LNCaP clone FGC (cell line): Measurements from ENCODE around the gene VDAC1.
"Not testable (repeated sequence)": the region's sequence is repeated elsewhere in the genome, so short reads cannot be mapped to it uniquely, and the experiment has no call there.

Source experiments
- DNase-seq: peaks from one replicate; pipeline ENCODE4 v3.0.0-alpha.2; 2011; ENCODE audit warnings: low read depth
- H3K4me3 ChIP-seq: 2 replicates; pipeline ENCODE4 v1.5.1; 2011; ENCODE audit warnings: mild to moderate bottlenecking, low read depth, low read length, control low read depth
- CTCF ChIP-seq: IDR thresholded peaks from 2 replicates; pipeline ENCODE4 v1.5.1; 2012; ENCODE audit warnings: mild to moderate bottlenecking; ENCODE audit not compliant: control insufficient read depth, insufficient read depth; ENCODE audit errors: extremely low read depth

VDAC1 gene

GRCh38 chr5:133939668-133940067, 65.1 kb downstream of the VDAC1 start:
- no peak for TF ChIP-seq CTCF
- H3K4me3 ChIP-seq = no peak overlapping the region
- no peak for DNase-seq

GRCh38 chr5:133938929-133939328, 65.8 kb downstream of the VDAC1 start:
- no peak for TF ChIP-seq CTCF
- H3K4me3 ChIP-seq = no peak overlapping the region
- no peak for DNase-seq

GRCh38 chr5:133938039-133938821, 66.5 kb downstream of the VDAC1 start:
- H3K4me3 ChIP-seq = no peak overlapping the region
- no peak for TF ChIP-seq CTCF
- no peak for DNase-seq

GRCh38 chr5:133937628-133938027, 67.1 kb downstream of the VDAC1 start:
- not testable (repeated sequence) for H3K4me3 ChIP-seq, DNase-seq

- DNase-seq = no peak
- no peak overlapping the region for H3K4me3 ChIP-seq
- TF ChIP-seq CTCF = no peak
Measured at GRCh38 chr5:133936651-133937015, 68.1 kb downstream of the VDAC1 start.

- H3K4me3 ChIP-seq, DNase-seq: not testable (repeated sequence)
Measured at GRCh38 chr5:133935991-133936650, 68.7 kb downstream of the VDAC1 start.

GRCh38 chr5:133935667-133935940, 69.2 kb downstream of the VDAC1 start:
- TF ChIP-seq CTCF = no peak
- no peak for DNase-seq
- no peak overlapping the region for H3K4me3 ChIP-seq

GRCh38 chr5:133934822-133935666, 69.7 kb downstream of the VDAC1 start:
- TF ChIP-seq CTCF = no peak
- H3K4me3 ChIP-seq = no peak overlapping the region
- no peak for DNase-seq
